GM19240 (cell line): Measurements from ENCODE around the gene SPDYE2B.
"Not testable (repeated sequence)": the region's sequence is repeated elsewhere in the genome, so short reads cannot be mapped to it uniquely, and the experiment has no call there.

Experiments
- DNase-seq: peaks from one replicate; pipeline ENCODE4 v3.0.0; 2011; ENCODE audit warnings: low spot score; ENCODE audit not compliant: insufficient read length

SPDYE2B gene

GRCh38 chr7:102649924-102650323 is at the start of gene SPDYE2B:
TSS of gene SPDYE2B (plus strand) at chr7:102650319. CDS start at chr7:102652349, 2,030 bp downstream.
- not testable (repeated sequence) for DNase-seq

GRCh38 chr7:102602317-102602716 is 47.8 kb upstream of the SPDYE2B start:
- DNase-seq = not testable (repeated sequence)

- DNase-seq = not testable (repeated sequence)
Measured at GRCh38 chr7:102604431-102605145, 45.5 kb upstream of the SPDYE2B start.

GRCh38 chr7:102606848-102607247 is 43.3 kb upstream of the SPDYE2B start:
- not testable (repeated sequence) for DNase-seq

GRCh38 chr7:102609734-102610133 is 40.4 kb upstream of the SPDYE2B start:
- not testable (repeated sequence) for DNase-seq

- DNase-seq = not testable (repeated sequence)
Measured at GRCh38 chr7:102610441-102610840, 39.7 kb upstream of the SPDYE2B start.

GRCh38 chr7:102611013-102611674 is 39.0 kb upstream of the SPDYE2B start:
- not testable (repeated sequence) for DNase-seq

GRCh38 chr7:102611675-102612325 is 38.3 kb upstream of the SPDYE2B start:
- DNase-seq = not testable (repeated sequence)

GRCh38 chr7:102613575-102614345 is 36.4 kb upstream of the SPDYE2B start:
- DNase-seq = not testable (repeated sequence)

- DNase-seq = not testable (repeated sequence)
Measured at GRCh38 chr7:102614346-102614697, 35.8 kb upstream of the SPDYE2B start.

GRCh38 chr7:102614873-102615272 is 35.2 kb upstream of the SPDYE2B start:
- DNase-seq = not testable (repeated sequence)

- DNase-seq = not testable (repeated sequence)
Measured at GRCh38 chr7:102615930-102616329, 34.2 kb upstream of the SPDYE2B start.

GRCh38 chr7:102616507-102617125 is 33.5 kb upstream of the SPDYE2B start, which contains the start of gene RASA4:
TSS of gene RASA4 (minus strand) at chr7:102616756. CDS start at chr7:102616689, 67 bp downstream.
- not testable (repeated sequence) for DNase-seq

- DNase-seq = not testable (repeated sequence)
Measured at GRCh38 chr7:102618122-102618521, 32.0 kb upstream of the SPDYE2B start.

- DNase-seq = not testable (repeated sequence)
Measured at GRCh38 chr7:102627271-102627904, 22.7 kb upstream of the SPDYE2B start.

- not testable (repeated sequence) for DNase-seq
Measured at GRCh38 chr7:102630622-102631021, 19.5 kb upstream of the SPDYE2B start.

GRCh38 chr7:102634299-102634698 is 15.8 kb upstream of the SPDYE2B start:
- DNase-seq = not testable (repeated sequence)

- not testable (repeated sequence) for DNase-seq
Measured at GRCh38 chr7:102635354-102635753, 14.8 kb upstream of the SPDYE2B start.

- DNase-seq = not testable (repeated sequence)
Measured at GRCh38 chr7:102636956-102637355, 13.2 kb upstream of the SPDYE2B start.

- DNase-seq = not testable (repeated sequence)
Measured at GRCh38 chr7:102638848-102639247, 11.3 kb upstream of the SPDYE2B start.
